Liver (tissue), 9 donors: ENCODE data around the gene FNBP1. TPM values are rescaled to one million over a fixed set of nuclear protein-coding genes. Genes with fewer than 3 reads are reported as not detected.

Experiments
- DNase-seq: peaks from one replicate; pipeline ENCODE4 v3.0.0-alpha.2; 2017; ENCODE audit warnings: low spot score
- H3K27ac ChIP-seq, 2 donors: one replicate each; pipeline ENCODE4 v1.7.0; 2013; ENCODE audit warnings: inconsistent platforms in 2 of 2, low read length in 2 of 2, control low read depth in 1 of 2, low read depth in 1 of 2, mild to moderate bottlenecking in 1 of 2
- H3K27me3 ChIP-seq, 4 donors: one replicate each; pipeline versions ENCODE4 v1.6.1 to v1.7.0; 2013; ENCODE audit warnings: low read length in 3 of 4, inconsistent platforms in 1 of 4, mild to moderate bottlenecking in 1 of 4, moderate library complexity in 1 of 4; ENCODE audit not compliant: control insufficient read depth in 4 of 4, insufficient read depth in 4 of 4
- H3K36me3 ChIP-seq, 4 donors: one replicate each; pipeline versions ENCODE4 v1.6.1 to v1.7.0; 2013; ENCODE audit warnings: low read length in 3 of 4, mild to moderate bottlenecking in 3 of 4, low read depth in 1 of 4, moderate library complexity in 1 of 4; ENCODE audit not compliant: control insufficient read depth in 4 of 4, insufficient read depth in 3 of 4
- H3K4me1 ChIP-seq, 4 donors: one replicate each; pipeline versions ENCODE4 v1.6.1 to v1.7.0; 2013; ENCODE audit warnings: low read length in 3 of 4, mild to moderate bottlenecking in 3 of 4, moderate library complexity in 1 of 4; ENCODE audit not compliant: control insufficient read depth in 4 of 4, insufficient read depth in 4 of 4
- H3K4me3 ChIP-seq, 3 donors: one replicate each; pipeline versions ENCODE4 v1.6.1 to v1.7.0; 2013; ENCODE audit warnings: low read length in 3 of 3, control low read depth in 1 of 3, low read depth in 1 of 3, mild to moderate bottlenecking in 1 of 3
- H3K9ac ChIP-seq, 2 donors: one replicate each; pipeline ENCODE4 v1.7.0; 2013; ENCODE audit warnings: low read length in 2 of 2, mild to moderate bottlenecking in 2 of 2, moderate library complexity in 2 of 2, control low read depth in 1 of 2, low read depth in 1 of 2
- H3K9me3 ChIP-seq, 4 donors: one replicate each; pipeline versions ENCODE4 v1.6.1 to v1.7.0; 2013; ENCODE audit warnings: low read length in 3 of 4; ENCODE audit not compliant: control insufficient read depth in 4 of 4
- EGR1 ChIP-seq, 2 donors: IDR thresholded peaks; 2 replicates each; pipeline ENCODE4 v1.6.1; 2016 to 2018; ENCODE audit warnings: antibody characterized with exemption in 2 of 2, low read depth in 2 of 2
- FOXA1 ChIP-seq: IDR thresholded peaks from 2 replicates; pipeline ENCODE4 v1.6.1; 2016; ENCODE audit warnings: antibody characterized with exemption
- FOXA2 ChIP-seq: IDR thresholded peaks from 2 replicates; pipeline ENCODE4 v1.6.1; 2016; ENCODE audit warnings: antibody characterized with exemption
- GABPA ChIP-seq, 2 donors: IDR thresholded peaks in 1 of 2; conservative IDR thresholded peaks in 1 of 2; 2 replicates each; pipeline ENCODE4 v1.6.1; 2016; ENCODE audit warnings: antibody characterized with exemption in 2 of 2, mild to moderate bottlenecking in 1 of 2, moderate library complexity in 1 of 2
- HNF4A ChIP-seq, 2 donors: conservative IDR thresholded peaks; 2 replicates each; pipeline ENCODE4 v1.6.1; 2016; ENCODE audit warnings: antibody characterized with exemption in 2 of 2, mild to moderate bottlenecking in 2 of 2
- HNF4G ChIP-seq: IDR thresholded peaks from 2 replicates; pipeline ENCODE4 v1.6.1; 2016; ENCODE audit warnings: antibody characterized with exemption
- JUND ChIP-seq, 2 donors: IDR thresholded peaks; 2 replicates each; pipeline ENCODE4 v1.6.1; 2016; ENCODE audit warnings: antibody characterized with exemption in 2 of 2
- NR2F2 ChIP-seq: IDR thresholded peaks from 2 replicates; pipeline ENCODE4 v1.6.1; 2016; ENCODE audit warnings: antibody characterized with exemption
- RAD21 ChIP-seq, 2 donors: IDR thresholded peaks; 2 replicates each; pipeline ENCODE4 v1.6.1; 2016; ENCODE audit warnings: antibody characterized with exemption in 2 of 2, mild to moderate bottlenecking in 2 of 2
- RXRA ChIP-seq, 2 donors: IDR thresholded peaks; 2 replicates each; pipeline ENCODE4 v1.6.1; 2017 to 2018; ENCODE audit warnings: antibody characterized with exemption in 2 of 2, mild to moderate bottlenecking in 1 of 2
- SP1 ChIP-seq: IDR thresholded peaks from 2 replicates; pipeline ENCODE4 v1.6.1; 2018; ENCODE audit warnings: antibody characterized with exemption, mild to moderate bottlenecking
- TAF1 ChIP-seq: conservative IDR thresholded peaks from 2 replicates; pipeline ENCODE4 v1.6.1; 2016; ENCODE audit warnings: antibody characterized with exemption, mild to moderate bottlenecking
- YY1 ChIP-seq: IDR thresholded peaks from 2 replicates; pipeline ENCODE4 v1.6.1; 2016; ENCODE audit warnings: antibody characterized with exemption, mild to moderate bottlenecking
- WGBS: extraction: QIAGEN DNeasy Blood & Tissue Kit; methylation state at CpG from one replicate; pipeline ENCODE4 v1.1.7; 2013; 5-methylcytosine and 5-hydroxymethylcytosine counted together
- polyA plus RNA-seq, 2 donors: library from polyadenylated mRNA; stranded (reverse) in 1 of 2; unstranded in 1 of 2; fragments of 200-250 nt in 1 of 2; fragments of >200 nt in 1 of 2; fragmentation: Nextera tagmentation in 1 of 2; extraction: Ambion mirVana in 1 of 2; gene quantifications; one replicate each; pipeline versions ENCODE4 v1.2.1 to v1.2.3, GENCODE V29; 2013 to 2015
- total RNA-seq, 2 donors: library from RNA; depleted of rRNA; stranded (reverse); fragments of >200 nt; gene quantifications; one replicate each; pipeline ENCODE4 v1.2.3, GENCODE V29; 2014
- TF ChIP-seq, protein P1 (sequence below): fragments of 150-350 bp; IDR thresholded peaks from 2 replicates; pipeline ENCODE4 v1.5.1; 2017; ENCODE audit warnings: improper control_type of control experiment, low read depth, low read length; ENCODE audit not compliant: missing input control
- TF ChIP-seq, protein P2 (sequence below): IDR thresholded peaks from 2 replicates; pipeline ENCODE4 v1.6.1; 2016; ENCODE audit warnings: antibody characterized with exemption
- TF ChIP-seq, protein P3 (sequence below): IDR thresholded peaks from 2 replicates; pipeline ENCODE4 v1.6.1; 2016; ENCODE audit warnings: antibody characterized with exemption
- TF ChIP-seq, protein P4 (sequence below): IDR thresholded peaks from 2 replicates; pipeline ENCODE4 v1.6.1; 2016; ENCODE audit warnings: antibody characterized with exemption
- donor health status: healthy.
- donor health status: healthy.
- donor health status: healthy.
- donor health status: healthy.
- donor health status: healthy.

FNBP1 gene
- total and polyA plus RNA-seq, 4 donors = 6.6 to 15.6 (median 12.3) TPM

DNA sequence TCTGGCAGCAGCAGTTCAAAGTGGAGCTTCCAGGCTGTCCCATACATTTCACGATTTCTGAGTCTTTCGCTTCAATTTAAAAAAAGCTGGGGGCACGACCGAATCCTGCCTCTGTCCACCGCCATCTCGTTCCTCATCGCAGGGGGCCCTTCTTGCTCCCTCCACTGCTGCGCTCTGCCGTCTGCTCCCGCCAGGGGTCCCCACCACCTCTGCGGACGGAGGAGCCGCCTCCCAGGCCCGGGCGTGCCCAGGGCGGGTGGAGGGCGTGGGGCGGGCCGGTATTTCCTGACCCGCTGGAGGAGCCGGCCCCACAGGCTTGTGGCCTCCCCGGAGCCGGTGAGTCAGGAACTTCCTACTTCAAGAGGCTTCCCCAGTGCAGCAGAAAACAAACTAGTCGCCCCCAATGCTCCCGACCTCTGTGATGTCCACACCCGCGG, 157.3 kb downstream of the FNBP1 start:
- no peaks in the 10 kb centered on the region for H3K27me3 ChIP-seq
- peak overlapping the region; percentile 42 to 47 for H3K27ac ChIP-seq
- 3% methylated on average over 27 of the region's 27 CpGs for WGBS
- H3K9ac ChIP-seq = peak overlapping the region in 1 of 2 donors; percentile 56
- peaks cover 0 to 22% (median 5%) of the 10 kb centered on the region in 4 donors for H3K36me3 ChIP-seq
- H3K4me3 ChIP-seq = peak overlapping the region in 2 of 3 donors; percentile 12 to 37
- TF ChIP-seq, protein P1, sequence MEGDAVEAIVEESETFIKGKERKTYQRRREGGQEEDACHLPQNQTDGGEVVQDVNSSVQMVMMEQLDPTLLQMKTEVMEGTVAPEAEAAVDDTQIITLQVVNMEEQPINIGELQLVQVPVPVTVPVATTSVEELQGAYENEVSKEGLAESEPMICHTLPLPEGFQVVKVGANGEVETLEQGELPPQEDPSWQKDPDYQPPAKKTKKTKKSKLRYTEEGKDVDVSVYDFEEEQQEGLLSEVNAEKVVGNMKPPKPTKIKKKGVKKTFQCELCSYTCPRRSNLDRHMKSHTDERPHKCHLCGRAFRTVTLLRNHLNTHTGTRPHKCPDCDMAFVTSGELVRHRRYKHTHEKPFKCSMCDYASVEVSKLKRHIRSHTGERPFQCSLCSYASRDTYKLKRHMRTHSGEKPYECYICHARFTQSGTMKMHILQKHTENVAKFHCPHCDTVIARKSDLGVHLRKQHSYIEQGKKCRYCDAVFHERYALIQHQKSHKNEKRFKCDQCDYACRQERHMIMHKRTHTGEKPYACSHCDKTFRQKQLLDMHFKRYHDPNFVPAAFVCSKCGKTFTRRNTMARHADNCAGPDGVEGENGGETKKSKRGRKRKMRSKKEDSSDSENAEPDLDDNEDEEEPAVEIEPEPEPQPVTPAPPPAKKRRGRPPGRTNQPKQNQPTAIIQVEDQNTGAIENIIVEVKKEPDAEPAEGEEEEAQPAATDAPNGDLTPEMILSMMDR = peak; percentile 93
- TF ChIP-seq RAD21 (IDR thresholded peaks at IDR 0.05) (peak; percentile 90 to 95), RXRA (IDR thresholded peaks at IDR 0.05) (peak in 1 of 2 donors; percentile 11), JUND (IDR thresholded peaks at IDR 0.05) (no peak), EGR1 (IDR thresholded peaks at IDR 0.05; ENCODE audit: low read depth in 2 of 2) (no peak), YY1 (no peak), FOXA2 (no peak), NR2F2 (no peak), SP1 (peak; percentile 36), HNF4G (no peak), TAF1 (no peak), HNF4A (conservative IDR thresholded peaks at IDR 0.05) (no peak)
- TF ChIP-seq, protein P2, sequence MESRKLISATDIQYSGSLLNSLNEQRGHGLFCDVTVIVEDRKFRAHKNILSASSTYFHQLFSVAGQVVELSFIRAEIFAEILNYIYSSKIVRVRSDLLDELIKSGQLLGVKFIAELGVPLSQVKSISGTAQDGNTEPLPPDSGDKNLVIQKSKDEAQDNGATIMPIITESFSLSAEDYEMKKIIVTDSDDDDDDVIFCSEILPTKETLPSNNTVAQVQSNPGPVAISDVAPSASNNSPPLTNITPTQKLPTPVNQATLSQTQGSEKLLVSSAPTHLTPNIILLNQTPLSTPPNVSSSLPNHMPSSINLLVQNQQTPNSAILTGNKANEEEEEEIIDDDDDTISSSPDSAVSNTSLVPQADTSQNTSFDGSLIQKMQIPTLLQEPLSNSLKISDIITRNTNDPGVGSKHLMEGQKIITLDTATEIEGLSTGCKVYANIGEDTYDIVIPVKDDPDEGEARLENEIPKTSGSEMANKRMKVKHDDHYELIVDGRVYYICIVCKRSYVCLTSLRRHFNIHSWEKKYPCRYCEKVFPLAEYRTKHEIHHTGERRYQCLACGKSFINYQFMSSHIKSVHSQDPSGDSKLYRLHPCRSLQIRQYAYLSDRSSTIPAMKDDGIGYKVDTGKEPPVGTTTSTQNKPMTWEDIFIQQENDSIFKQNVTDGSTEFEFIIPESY = no peak
- TF ChIP-seq, protein P3, sequence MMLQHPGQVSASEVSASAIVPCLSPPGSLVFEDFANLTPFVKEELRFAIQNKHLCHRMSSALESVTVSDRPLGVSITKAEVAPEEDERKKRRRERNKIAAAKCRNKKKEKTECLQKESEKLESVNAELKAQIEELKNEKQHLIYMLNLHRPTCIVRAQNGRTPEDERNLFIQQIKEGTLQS = no peak
- peaks cover 5 to 31% (median 20%) of the 10 kb centered on the region in 4 donors for H3K4me1 ChIP-seq
- no peaks in the 10 kb centered on the region for H3K9me3 ChIP-seq
- DNase-seq = peak; percentile 95

DNA sequence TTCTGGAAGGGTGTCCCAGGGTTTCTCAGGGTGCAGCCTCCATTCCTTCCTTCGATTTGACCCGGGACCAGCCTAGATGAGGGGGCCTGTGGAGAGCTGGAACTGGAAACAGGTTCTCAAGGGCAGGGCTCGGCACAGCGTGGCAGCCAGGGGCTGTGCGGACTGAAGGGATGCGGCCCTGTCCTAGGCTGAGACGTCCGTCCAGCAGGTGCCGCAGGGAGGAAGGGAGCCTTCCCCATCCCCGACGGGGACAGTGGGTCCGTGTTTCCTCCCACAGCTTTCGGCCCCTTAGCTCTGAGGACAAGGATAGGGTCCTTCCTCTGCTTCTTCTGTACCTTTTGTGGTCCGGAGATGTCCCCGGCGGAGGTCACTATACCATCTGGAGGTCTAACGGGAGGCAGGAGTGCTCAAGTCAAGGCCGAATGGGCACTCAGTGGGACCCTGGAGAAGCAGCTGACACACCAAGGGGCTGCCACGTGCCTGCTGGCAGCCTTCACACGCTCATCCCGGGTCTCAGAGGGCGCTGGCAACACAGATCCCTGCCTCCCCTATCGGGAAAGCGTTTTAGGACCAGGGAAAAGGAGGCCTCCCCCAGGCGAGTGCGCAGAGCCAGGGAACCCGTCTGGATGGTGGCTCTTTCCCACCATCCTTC, 157.8 kb downstream of the FNBP1 start:
- Histone ChIP-seq H3K4me1 (peaks cover 5 to 31% (median 20%) of the 10 kb centered on the region in 4 donors), H3K9ac (peak overlapping the region in 1 of 2 donors; percentile 56), H3K36me3 (peaks cover 0 to 26% (median 6%) of the 10 kb centered on the region in 4 donors), H3K4me3 (peak overlapping the region; percentile 12 to 58 (median 37)), H3K9me3 (no peaks in the 10 kb centered on the region), H3K27ac (peak overlapping the region; percentile 42 to 47), H3K27me3 (no peaks in the 10 kb centered on the region)
- WGBS = 29% methylated on average over 27 of the region's 27 CpGs
- DNase-seq = peak; percentile 69
- TF ChIP-seq YY1 (no peak), RAD21 (IDR thresholded peaks at IDR 0.05) (peak in 1 of 2 donors; percentile 58), GABPA (IDR thresholded peaks at IDR 0.05 in 1 of 2, conservative IDR thresholded peaks at IDR 0.05 in 1 of 2) (no peak), HNF4G (no peak), FOXA1 (no peak), RXRA (IDR thresholded peaks at IDR 0.05) (no peak), HNF4A (conservative IDR thresholded peaks at IDR 0.05) (no peak), JUND (IDR thresholded peaks at IDR 0.05) (no peak), NR2F2 (no peak), SP1 (no peak), EGR1 (IDR thresholded peaks at IDR 0.05; ENCODE audit: low read depth in 2 of 2) (no peak)
- TF ChIP-seq, protein P2 = no peak
- TF ChIP-seq, protein P1 = peak; percentile 28
- TF ChIP-seq, protein P3 = no peak
- TF ChIP-seq, protein P4, sequence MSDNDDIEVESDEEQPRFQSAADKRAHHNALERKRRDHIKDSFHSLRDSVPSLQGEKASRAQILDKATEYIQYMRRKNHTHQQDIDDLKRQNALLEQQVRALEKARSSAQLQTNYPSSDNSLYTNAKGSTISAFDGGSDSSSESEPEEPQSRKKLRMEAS = no peak
